GM12801 (cell line): ENCODE results near the gene MRNIP.

Experiments used
- TF ChIP-seq, protein P1 (sequence below): IDR thresholded peaks from one replicate; pipeline ENCODE4 v1.5.1; 2011; ENCODE audit warnings: control low read depth; ENCODE audit not compliant: insufficient read length; ENCODE audit errors: extremely low read depth

The MRNIP gene

DNA sequence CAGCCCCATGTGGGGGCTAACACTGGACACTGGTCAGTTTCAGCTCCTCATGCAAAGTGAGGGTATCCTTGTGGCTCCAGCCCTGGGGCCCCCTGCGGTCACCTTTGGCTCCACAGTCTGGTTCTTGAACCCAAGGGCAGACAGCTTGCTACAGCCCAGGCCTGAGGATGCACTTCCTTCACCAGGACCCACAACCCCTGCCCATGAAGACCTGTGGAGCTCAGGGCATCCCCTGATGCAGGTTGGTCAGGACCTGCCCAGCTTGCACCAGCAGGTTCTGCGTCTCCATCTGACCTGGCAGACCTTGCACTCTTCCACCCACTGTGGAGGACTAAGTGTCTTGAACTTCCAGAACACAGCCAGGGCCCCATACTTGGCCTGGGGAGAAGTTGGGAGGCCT lies 3.7 kb upstream of the MRNIP start:
- TF ChIP-seq, protein P1, sequence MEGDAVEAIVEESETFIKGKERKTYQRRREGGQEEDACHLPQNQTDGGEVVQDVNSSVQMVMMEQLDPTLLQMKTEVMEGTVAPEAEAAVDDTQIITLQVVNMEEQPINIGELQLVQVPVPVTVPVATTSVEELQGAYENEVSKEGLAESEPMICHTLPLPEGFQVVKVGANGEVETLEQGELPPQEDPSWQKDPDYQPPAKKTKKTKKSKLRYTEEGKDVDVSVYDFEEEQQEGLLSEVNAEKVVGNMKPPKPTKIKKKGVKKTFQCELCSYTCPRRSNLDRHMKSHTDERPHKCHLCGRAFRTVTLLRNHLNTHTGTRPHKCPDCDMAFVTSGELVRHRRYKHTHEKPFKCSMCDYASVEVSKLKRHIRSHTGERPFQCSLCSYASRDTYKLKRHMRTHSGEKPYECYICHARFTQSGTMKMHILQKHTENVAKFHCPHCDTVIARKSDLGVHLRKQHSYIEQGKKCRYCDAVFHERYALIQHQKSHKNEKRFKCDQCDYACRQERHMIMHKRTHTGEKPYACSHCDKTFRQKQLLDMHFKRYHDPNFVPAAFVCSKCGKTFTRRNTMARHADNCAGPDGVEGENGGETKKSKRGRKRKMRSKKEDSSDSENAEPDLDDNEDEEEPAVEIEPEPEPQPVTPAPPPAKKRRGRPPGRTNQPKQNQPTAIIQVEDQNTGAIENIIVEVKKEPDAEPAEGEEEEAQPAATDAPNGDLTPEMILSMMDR: no peak

DNA sequence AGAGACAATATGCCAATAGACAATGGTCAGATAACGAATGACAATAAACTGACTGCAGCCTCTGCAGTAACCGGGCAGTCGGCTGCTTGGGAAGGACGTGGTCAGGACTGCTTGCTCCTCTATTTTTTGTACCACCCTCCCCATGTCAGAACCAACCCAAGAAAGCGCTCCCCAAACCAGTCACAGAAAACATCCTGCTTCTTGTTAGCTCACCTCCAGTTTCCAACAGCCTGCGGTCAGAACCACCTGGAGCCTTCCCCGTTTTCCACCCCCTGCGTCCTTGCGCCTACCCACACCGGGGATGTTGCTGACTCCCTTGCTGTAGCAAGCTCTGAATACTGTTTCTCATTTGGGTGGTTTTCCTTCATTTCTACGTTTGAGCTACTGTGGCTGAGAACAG lies 1.7 kb upstream of the MRNIP start:
- TF ChIP-seq, protein P1: no peak

DNA sequence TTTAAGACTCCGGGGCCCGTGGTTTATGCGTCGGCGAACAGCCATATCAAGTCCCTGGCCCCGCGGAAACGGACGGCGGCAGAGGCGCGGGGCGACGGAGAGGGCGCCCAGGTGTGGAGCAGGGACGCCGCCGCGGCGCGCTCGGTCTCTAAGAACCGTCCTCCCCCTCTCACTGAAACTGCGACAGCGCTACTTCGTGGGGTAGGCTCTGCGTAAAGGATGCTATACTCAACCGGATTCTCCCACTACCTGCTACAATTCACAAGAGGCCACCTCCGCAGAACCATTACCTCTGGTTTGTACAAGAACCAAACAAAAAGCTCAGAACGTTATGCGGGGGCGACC lies 404 bp downstream of the MRNIP start:
- TF ChIP-seq, protein P1: no peak

DNA sequence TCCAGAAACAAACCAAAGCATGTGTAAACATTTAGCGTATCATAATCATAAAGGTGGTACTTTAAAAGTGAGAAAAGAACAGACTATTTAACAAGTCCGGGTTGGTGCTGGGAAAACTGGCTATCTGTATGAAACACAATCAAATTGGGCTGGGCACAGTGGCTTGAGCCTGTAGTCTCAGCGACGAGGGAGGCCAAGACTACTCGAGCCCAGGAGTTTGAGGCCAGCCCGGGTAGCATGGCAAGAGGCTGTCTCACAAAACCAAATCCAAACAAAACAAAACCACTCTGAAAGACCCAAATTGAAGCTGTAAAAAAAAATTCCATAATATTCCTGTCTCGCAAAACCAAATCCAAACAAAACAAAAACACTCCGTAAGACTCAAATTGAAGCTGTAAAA lies 4.3 kb downstream of the MRNIP start:
- TF ChIP-seq, protein P1: no peak

DNA sequence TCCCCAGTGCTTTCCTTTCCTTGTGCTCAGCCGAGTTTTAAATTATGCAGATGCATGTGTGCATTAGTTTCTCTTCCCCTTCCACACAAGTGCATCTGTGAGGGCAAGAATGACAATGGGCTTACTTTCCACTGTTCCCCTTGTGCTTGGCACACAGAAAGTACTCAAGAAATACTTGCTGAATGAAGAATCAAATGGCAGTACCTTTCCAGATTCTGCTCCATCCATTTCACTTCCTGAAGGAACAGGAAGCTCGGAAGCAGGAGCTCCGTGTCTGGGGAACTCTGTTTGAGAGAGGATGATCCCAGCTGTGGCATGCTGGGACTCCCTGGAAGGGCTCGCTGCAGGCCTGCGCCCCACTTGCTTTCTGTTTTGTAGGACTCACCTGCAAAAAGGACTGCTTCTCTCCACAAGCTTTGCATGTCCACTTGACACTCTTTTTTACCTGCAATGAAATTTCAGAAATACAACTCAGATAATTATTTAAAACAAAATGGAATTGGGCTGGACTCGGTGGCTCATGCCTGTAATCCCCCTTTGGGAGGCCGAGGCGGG lies 5.5 kb downstream of the MRNIP start:
- TF ChIP-seq, protein P1: no peak

DNA sequence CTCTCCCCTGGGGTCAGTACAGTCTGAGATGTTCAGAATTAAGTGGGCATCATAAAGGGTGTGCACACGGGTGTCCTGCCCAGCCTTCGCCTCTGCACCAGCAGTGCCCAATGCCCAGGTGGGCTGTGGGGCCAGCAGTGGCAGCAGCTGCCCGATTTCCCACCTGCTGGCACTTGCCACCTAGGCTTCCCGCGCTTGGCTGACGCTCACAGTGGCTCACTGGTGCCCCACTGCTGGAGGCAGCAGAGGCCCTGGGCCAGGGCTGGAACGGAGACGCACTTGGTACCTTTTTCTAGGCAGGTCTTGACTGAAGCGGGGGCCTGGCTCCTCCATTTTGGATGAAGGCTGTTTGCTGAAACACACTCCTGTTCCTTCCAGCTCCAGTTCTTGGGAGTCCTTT lies 17.0 kb downstream of the MRNIP start:
- TF ChIP-seq, protein P1: no peak

DNA sequence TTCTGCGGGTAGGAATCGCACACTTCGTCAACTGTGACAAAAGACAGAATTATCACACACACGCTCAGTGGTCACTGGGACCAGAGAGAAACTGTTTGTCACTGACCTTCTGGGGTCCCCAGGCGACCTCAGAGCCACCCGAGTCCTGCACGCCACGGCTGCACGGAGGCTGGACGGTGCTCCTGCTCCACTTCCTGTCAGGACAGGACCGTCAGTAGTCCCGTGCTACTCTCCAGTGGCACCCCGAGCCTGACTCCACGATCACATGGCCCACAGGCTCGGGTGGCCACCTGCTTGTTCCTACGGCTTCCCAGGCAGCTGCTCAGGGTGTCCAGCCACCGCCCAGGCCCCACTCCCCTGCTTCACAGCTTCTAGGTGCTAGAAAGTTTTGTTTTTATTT lies 17.9 kb downstream of the MRNIP start:
- TF ChIP-seq, protein P1: no peak

DNA sequence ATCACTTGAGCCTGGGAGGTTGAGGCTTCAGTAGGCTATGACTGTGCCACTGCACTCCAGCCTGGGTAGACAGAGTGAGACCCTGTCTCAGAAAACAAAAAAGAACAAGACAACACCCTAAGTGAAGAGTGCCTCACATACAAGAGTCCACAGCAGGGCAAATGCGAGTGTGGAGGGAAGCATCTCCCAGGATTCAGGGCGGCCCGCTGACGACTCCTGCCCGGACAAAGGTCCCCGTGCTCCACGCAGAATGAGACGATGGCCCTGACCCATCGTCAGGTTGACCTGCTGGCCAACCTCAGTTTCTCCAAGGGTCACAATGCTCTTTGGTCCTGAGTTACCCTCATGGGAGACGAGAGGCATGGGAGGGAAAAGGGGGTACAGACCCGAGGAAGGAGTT lies 18.3 kb downstream of the MRNIP start:
- TF ChIP-seq, protein P1: no peak
